Brain microvascular endothelial cell (primary cell): Measurements from ENCODE around the gene TMEM161A.

Experiments used
- DNase-seq: peaks from one replicate; pipeline ENCODE4 v3.0.0-alpha.2; 2020
- H3K27ac ChIP-seq: fragments of 250-450 bp; sonication (Bioruptor Pico); 2 replicates; pipeline ENCODE4 v1.5.1; 2020; ENCODE audit warnings: mild to moderate bottlenecking, moderate library complexity
- H3K27me3 ChIP-seq: fragments of 250-450 bp; sonication (Bioruptor Pico); replicated peaks from 2 replicates; pipeline ENCODE4 v1.5.1; 2020; ENCODE audit warnings: mild to moderate bottlenecking
- H3K36me3 ChIP-seq: fragments of 250-450 bp; sonication (Bioruptor Pico); replicated peaks from 2 replicates; pipeline ENCODE4 v1.5.1; 2020; ENCODE audit warnings: mild to moderate bottlenecking
- H3K4me3 ChIP-seq: 2 replicates; pipeline ENCODE4 v1.5.1; 2011; ENCODE audit warnings: low read depth, mild to moderate bottlenecking, control low read depth, low read length, moderate library complexity
- in situ Hi-C: cut with HindIII; loops from 2 replicates; pipeline ENCODE4 v1.10.0; 2017; ENCODE audit warnings: low sequenced_read_pairs, low pct_ligation_motif_present
- TF ChIP-seq, protein P1 (sequence below): IDR thresholded peaks from 2 replicates; pipeline ENCODE4 v1.5.1; 2011; ENCODE audit warnings: low read depth, mild to moderate bottlenecking, moderate library complexity, low read length, control low read depth, inconsistent platforms; ENCODE audit errors: missing control alignments

The TMEM161A gene

DNA sequence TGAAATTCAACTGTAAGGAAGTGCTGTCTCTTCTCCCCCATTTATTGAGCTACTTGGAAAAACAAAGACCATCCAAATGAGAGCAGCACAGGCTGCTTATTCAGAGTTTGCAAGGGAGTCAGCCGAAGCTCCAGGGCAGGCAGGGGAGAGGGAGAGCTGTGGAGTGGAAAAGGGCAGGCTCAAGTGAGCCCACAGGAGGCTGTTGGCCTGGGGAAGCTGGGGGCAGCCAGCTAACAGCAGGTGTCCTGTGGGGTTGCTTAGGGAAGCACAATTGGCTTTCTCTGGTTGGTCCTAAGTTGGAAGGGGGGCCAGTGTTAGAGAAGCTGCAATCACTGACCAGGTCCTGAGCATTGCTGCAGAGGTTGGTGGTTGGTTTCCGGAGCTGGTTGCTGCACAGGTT, 50.6 kb downstream of the TMEM161A start:
- H3K27ac ChIP-seq: no peak overlapping the region
- no peaks in the 10 kb centered on the region for H3K27me3 ChIP-seq
- no peak for DNase-seq
- in situ Hi-C loops: no loop called here
- no peak overlapping the region for H3K4me3 ChIP-seq
- TF ChIP-seq, protein P1, sequence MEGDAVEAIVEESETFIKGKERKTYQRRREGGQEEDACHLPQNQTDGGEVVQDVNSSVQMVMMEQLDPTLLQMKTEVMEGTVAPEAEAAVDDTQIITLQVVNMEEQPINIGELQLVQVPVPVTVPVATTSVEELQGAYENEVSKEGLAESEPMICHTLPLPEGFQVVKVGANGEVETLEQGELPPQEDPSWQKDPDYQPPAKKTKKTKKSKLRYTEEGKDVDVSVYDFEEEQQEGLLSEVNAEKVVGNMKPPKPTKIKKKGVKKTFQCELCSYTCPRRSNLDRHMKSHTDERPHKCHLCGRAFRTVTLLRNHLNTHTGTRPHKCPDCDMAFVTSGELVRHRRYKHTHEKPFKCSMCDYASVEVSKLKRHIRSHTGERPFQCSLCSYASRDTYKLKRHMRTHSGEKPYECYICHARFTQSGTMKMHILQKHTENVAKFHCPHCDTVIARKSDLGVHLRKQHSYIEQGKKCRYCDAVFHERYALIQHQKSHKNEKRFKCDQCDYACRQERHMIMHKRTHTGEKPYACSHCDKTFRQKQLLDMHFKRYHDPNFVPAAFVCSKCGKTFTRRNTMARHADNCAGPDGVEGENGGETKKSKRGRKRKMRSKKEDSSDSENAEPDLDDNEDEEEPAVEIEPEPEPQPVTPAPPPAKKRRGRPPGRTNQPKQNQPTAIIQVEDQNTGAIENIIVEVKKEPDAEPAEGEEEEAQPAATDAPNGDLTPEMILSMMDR: no peak
- no peaks in the 10 kb centered on the region for H3K36me3 ChIP-seq

DNA sequence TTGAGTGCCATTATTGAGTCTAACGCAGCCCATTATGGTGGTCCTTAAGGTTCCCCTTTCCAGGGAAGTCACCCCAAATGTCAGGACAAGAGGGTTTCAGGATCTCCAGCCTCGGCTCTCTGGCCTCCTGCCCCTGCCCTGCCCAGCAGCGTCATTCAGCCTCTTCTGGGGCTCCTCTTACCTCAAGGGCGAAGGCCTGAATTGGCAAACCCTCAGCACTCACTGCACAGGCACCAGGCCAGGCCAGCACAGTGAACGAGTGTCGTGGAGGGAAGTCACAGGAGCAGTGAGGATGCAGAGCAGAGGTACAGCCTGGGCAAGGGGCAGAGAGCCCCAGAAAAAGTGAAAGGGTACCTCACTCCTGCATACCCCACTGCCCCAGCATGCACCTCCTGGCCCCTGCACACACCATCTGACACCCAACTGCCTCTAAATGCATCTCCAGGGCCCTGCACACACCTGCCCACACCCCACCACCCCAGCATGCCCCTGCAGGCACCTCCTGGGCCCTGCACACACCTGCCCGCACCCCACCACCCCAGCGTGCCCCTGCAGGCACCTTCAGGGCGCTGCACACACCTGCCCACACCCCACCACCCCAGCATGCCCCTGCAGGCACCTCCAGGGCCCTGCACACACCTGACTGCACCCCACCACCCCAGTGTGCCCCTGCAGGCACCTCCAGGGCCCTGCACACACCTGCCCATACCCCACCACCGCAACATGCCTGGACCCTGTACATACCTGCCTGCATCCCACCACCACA, 54.7 kb downstream of the TMEM161A start:
- TF ChIP-seq, protein P1: no peak
- no peak overlapping the region for H3K4me3 ChIP-seq
- H3K36me3 ChIP-seq: no peaks in the 10 kb centered on the region
- no peaks in the 10 kb centered on the region for H3K27me3 ChIP-seq
- DNase-seq: no peak
- in situ Hi-C loops: no loop called here
- no peak overlapping the region for H3K27ac ChIP-seq

DNA sequence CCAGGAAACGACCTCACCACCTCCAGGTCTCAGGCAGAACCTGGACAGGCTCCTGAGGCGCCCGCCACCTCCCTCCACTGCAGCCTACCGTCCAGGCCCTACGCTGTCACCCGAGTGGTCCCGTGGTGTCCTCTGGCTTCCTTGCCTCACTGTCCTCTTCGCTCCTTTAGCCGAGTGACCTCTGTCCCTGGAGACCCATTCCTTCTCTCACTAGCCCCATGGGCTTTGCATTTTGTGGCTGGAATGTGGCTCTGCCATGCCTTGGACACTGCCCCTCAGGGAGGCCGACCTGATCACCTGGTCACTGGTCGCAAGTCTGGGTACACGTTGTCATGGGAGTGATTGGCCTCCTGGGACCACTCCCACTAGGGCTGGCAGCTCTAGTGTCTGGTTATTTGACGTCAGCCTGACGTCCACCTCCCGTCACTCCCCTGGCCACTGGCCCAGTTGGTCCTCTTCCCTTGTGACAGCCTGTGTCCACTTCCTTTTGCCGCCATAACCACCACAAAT, 56.6 kb downstream of the TMEM161A start:
- Histone ChIP-seq H3K27ac (no peak overlapping the region), H3K4me3 (no peak overlapping the region), H3K36me3 (no peaks in the 10 kb centered on the region), H3K27me3 (no peaks in the 10 kb centered on the region)
- in situ Hi-C loops: no loop called here
- peak; percentile 12 for DNase-seq
- TF ChIP-seq, protein P1: no peak

DNA sequence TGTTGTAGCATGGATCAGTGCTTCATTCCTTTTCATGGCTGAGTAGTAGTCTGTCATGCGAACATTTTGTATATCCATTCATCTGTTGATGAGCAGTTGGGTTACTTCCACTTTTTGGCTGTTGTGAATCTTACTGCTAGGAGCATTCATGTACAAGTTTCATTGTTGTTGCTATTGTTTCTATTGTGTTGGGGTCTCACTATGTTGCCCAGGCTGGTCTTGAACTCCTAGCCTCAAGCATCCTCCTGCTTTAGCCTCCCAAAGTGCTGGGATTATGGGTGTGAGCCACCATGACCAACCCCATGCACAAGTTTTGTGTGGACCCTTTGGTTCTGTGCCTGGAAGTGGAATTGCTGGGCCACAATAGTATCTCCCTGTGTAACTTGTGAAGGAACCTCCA, 58.7 kb downstream of the TMEM161A start:
- H3K27me3 ChIP-seq: no peaks in the 10 kb centered on the region
- no peak for DNase-seq
- H3K27ac ChIP-seq: no peak overlapping the region
- in situ Hi-C loops: no loop called here
- TF ChIP-seq, protein P1: no peak
- H3K4me3 ChIP-seq: no peak overlapping the region
- H3K36me3 ChIP-seq: no peaks in the 10 kb centered on the region

DNA sequence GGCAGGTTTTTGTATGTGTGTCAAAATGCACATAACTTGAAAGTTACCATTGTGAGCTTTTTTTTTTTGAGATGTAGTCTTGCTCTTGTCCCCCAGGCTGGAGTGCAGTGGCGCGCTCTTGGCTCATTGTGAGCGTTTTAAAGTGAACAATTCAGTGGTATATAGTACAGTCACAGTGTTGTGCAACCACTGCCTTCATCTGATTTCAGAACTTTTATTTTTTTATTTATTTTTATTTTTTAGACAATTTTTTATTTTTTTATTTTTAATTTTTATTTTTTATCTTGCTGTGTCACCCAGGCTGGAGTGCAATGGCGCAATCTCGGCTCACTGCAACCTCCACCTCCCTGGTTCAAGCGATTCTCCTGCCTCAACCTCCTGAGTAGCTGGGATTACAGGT, 59.5 kb downstream of the TMEM161A start:
- in situ Hi-C loops: no loop called here

More for the DNA sequence above, 59.5 kb downstream of the TMEM161A start:
- Histone ChIP-seq H3K36me3 (no peaks in the 10 kb centered on the region), H3K4me3 (no peak overlapping the region), H3K27me3 (no peaks in the 10 kb centered on the region), H3K27ac (no peak overlapping the region)
- TF ChIP-seq, protein P1: no peak
- DNase-seq: no peak
